ENCODE measurements around the gene NACA.

DNA sequence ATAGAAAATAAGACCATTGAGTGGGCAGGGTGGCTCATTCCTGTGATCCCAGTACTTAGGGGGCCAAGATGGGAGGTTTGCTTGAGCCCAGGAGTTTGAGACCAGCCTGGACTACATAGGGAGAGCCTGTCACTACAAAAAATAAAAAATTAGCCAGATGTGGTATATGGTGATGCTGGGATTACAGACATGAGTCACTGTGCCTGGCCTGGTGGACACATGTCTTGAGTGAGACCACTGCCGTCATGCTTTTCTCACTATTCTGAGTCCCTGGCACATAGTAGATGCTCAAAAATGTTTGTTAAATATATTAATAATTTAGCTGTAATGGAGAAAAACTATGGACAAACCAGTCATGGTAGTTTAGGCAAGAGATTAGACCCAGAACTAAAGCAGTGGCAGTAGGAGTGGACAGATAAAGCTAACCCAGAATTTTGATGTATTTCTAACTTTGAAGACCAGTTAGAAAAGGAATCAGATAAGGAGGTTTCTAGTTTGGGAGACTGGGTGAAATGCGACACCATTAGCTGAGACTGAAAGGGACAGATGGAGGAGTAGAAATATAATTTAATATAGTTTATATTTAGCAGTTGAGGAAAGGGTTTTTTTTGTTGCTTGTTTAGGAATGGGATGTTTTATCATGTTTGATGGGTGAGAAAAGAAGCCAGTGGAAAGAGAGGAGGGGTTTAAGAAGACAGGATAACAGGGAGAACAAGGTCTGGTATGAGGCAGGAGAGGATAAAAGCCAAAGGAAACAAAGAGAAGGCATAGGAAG, 29.6 kb downstream of the NACA start:
- TF ChIP-seq, protein P1, sequence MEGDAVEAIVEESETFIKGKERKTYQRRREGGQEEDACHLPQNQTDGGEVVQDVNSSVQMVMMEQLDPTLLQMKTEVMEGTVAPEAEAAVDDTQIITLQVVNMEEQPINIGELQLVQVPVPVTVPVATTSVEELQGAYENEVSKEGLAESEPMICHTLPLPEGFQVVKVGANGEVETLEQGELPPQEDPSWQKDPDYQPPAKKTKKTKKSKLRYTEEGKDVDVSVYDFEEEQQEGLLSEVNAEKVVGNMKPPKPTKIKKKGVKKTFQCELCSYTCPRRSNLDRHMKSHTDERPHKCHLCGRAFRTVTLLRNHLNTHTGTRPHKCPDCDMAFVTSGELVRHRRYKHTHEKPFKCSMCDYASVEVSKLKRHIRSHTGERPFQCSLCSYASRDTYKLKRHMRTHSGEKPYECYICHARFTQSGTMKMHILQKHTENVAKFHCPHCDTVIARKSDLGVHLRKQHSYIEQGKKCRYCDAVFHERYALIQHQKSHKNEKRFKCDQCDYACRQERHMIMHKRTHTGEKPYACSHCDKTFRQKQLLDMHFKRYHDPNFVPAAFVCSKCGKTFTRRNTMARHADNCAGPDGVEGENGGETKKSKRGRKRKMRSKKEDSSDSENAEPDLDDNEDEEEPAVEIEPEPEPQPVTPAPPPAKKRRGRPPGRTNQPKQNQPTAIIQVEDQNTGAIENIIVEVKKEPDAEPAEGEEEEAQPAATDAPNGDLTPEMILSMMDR (IDR thresholded peaks at IDR 0.05; ENCODE audit: insufficient read depth, low read length), result no peak
- no peak for TF ChIP-seq POLR2AphosphoS5 (IDR thresholded peaks at IDR 0.05; ENCODE audit: low read depth)
